SU-DHL-6 (cell line): ENCODE data around the gene EIF5A.

Experiments
- H2AFZ ChIP-seq: fragments of 200-600 bp; sonication (generic); 2 replicates; pipeline ENCODE4 v1.6.1; 2014; ENCODE audit warnings: low read depth, mild to moderate bottlenecking, moderate library complexity, mixed read lengths, antibody characterized with exemption, low read length; ENCODE audit not compliant: severe bottlenecking
- H3F3A ChIP-seq: fragments of 200-600 bp; shearing (Covaris generic); 2 replicates; pipeline ENCODE4 v1.6.0; 2016; ENCODE audit warnings: antibody characterized with exemption, mild to moderate bottlenecking; ENCODE audit not compliant: insufficient read depth
- H3K27ac ChIP-seq: fragments of 200-600 bp; sonication (generic); 2 replicates; pipeline ENCODE4 v1.5.1; 2016; ENCODE audit warnings: low read depth, mild to moderate bottlenecking, low read length, moderate library complexity, mixed read lengths
- H3K27me3 ChIP-seq: fragments of 200-600 bp; sonication (generic), shearing (Covaris generic); 2 replicates; pipeline ENCODE4 v1.6.0; 2014; ENCODE audit warnings: mild to moderate bottlenecking, low read length
- H3K36me3 ChIP-seq: fragments of 200-600 bp; sonication (generic); 2 replicates; pipeline ENCODE4 v1.6.1; 2014; ENCODE audit warnings: mild to moderate bottlenecking, low read length, mixed read lengths
- H3K4me2 ChIP-seq: fragments of 300-600, 200-600 bp; shearing (Covaris generic), sonication (generic); 2 replicates; pipeline ENCODE4 v1.6.0; 2014; ENCODE audit warnings: low read length, low read depth, mild to moderate bottlenecking; ENCODE audit not compliant: poor library complexity, severe bottlenecking
- H3K4me3 ChIP-seq: fragments of 200-600 bp; sonication (generic); 2 replicates; pipeline ENCODE4 v1.5.1; 2014; ENCODE audit warnings: antibody characterized with exemption, low read length, mild to moderate bottlenecking, mixed read lengths; ENCODE audit not compliant: insufficient read depth, poor library complexity, severe bottlenecking
- H3K79me2 ChIP-seq: fragments of 200-600 bp; sonication (generic); 2 replicates; pipeline ENCODE4 v1.6.1; 2014; ENCODE audit warnings: mild to moderate bottlenecking, low read length, moderate library complexity; ENCODE audit not compliant: insufficient read depth
- H3K9ac ChIP-seq: fragments of 200-600 bp; sonication (generic); 2 replicates; pipeline ENCODE4 v1.7.0; 2014; ENCODE audit warnings: mild to moderate bottlenecking, low read length
- H3K9me2 ChIP-seq: fragments of 200-600 bp; sonication (generic); replicated peaks from 2 replicates; pipeline ENCODE4 v1.6.1; 2014; ENCODE audit warnings: low read length; ENCODE audit not compliant: insufficient read depth
- H3K9me3 ChIP-seq: fragments of 200-600 bp; sonication (generic); 2 replicates; pipeline ENCODE4 v1.6.1; 2014; ENCODE audit warnings: low read length, mixed read lengths; ENCODE audit not compliant: insufficient read depth
- H4K20me1 ChIP-seq: fragments of 200-600 bp; sonication (generic); 2 replicates; pipeline ENCODE4 v1.6.1; 2014; ENCODE audit warnings: low read depth, mild to moderate bottlenecking, antibody characterized with exemption, low read length, moderate library complexity, mixed read lengths
- EZH2phosphoT487 ChIP-seq: fragments of 200-600 bp; sonication (generic), shearing (Covaris generic); conservative IDR thresholded peaks from 2 replicates; pipeline ENCODE4 v1.6.1; 2018; ENCODE audit warnings: mild to moderate bottlenecking, antibody characterized with exemption, low read length, moderate library complexity, mixed read lengths
- TF ChIP-seq, protein P1 (sequence below): fragments of 200-600 bp; sonication (generic); IDR thresholded peaks from one replicate; pipeline ENCODE4 v1.5.1; 2017; ENCODE audit warnings: antibody characterized with exemption, mild to moderate bottlenecking, low read length, moderate library complexity; ENCODE audit not compliant: insufficient read depth, poor library complexity, severe bottlenecking

The EIF5A gene

DNA sequence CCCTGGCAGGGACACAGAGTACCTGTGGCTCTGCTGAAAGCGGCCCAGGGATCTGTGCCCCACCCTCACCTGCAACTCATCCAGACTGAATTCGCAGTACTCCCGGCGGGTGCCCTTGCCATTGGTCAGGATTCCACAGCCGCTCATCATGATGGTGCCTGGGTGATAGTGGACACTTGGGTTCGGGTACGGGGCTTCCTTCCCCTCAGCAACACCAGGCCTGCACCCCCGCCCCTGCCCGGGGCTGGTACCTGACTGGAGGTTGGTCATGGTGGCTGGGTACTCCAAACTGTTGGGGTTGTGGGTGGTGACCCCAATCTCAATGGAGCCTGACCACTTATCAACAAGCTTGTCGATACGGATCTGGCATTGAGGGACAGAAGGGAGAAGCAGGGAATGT, 18.8 kb downstream of the EIF5A start:
- H4K20me1 ChIP-seq: no peaks in the 10 kb centered on the region
- H3K9me3 ChIP-seq: no peaks in the 10 kb centered on the region
- no peak overlapping the region for H3K27ac ChIP-seq
- H3K4me2 ChIP-seq: no peak overlapping the region
- peaks cover 17% of the 10 kb centered on the region; the same call in 1 of the 2 replicates for H3K79me2 ChIP-seq
- no peak overlapping the region for H3K4me3 ChIP-seq
- H3K9me2 ChIP-seq: no peaks in the 10 kb centered on the region
- no peaks in the 10 kb centered on the region for H3K27me3 ChIP-seq
- no peak overlapping the region for H2AFZ ChIP-seq
- H3K9ac ChIP-seq: no peak overlapping the region
- H3K36me3 ChIP-seq: no peaks in the 10 kb centered on the region
- TF ChIP-seq, protein P1, sequence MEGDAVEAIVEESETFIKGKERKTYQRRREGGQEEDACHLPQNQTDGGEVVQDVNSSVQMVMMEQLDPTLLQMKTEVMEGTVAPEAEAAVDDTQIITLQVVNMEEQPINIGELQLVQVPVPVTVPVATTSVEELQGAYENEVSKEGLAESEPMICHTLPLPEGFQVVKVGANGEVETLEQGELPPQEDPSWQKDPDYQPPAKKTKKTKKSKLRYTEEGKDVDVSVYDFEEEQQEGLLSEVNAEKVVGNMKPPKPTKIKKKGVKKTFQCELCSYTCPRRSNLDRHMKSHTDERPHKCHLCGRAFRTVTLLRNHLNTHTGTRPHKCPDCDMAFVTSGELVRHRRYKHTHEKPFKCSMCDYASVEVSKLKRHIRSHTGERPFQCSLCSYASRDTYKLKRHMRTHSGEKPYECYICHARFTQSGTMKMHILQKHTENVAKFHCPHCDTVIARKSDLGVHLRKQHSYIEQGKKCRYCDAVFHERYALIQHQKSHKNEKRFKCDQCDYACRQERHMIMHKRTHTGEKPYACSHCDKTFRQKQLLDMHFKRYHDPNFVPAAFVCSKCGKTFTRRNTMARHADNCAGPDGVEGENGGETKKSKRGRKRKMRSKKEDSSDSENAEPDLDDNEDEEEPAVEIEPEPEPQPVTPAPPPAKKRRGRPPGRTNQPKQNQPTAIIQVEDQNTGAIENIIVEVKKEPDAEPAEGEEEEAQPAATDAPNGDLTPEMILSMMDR: no peak
- TF ChIP-seq EZH2phosphoT487: no peak
- peaks cover 9% of the 10 kb centered on the region for H3F3A ChIP-seq

DNA sequence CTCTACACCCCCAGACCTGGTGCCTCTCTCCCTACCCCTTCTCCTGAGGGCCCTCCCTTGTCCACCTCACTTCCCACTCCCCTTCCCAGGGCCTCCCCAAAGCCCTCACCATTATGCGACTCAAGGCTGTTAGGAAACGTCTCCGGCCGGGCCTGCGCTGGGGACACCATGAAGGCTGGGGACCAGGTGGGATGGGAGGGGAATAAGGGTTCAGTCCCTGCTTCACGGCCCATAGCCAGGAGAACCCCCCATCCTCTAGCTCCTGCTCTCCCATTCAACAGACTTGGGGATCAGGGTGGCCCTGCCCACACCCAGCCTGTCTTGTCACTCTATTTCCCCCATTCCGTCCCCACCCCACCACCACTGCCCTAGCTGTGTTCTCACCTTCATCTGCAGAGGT, 19.6 kb downstream of the EIF5A start:
- Histone ChIP-seq H3K9me3 (no peaks in the 10 kb centered on the region), H4K20me1 (no peaks in the 10 kb centered on the region), H3K36me3 (no peaks in the 10 kb centered on the region), H3K9ac (no peak overlapping the region), H2AFZ (no peak overlapping the region), H3K79me2 (peaks cover 17% of the 10 kb centered on the region; the same call in 1 of the 2 replicates), H3K27ac (no peak overlapping the region), H3K27me3 (no peaks in the 10 kb centered on the region), H3K9me2 (no peaks in the 10 kb centered on the region), H3K4me3 (no peak overlapping the region), H3F3A (peaks cover 9% of the 10 kb centered on the region), H3K4me2 (no peak overlapping the region)
- TF ChIP-seq, protein P1: no peak
- no peak for TF ChIP-seq EZH2phosphoT487

DNA sequence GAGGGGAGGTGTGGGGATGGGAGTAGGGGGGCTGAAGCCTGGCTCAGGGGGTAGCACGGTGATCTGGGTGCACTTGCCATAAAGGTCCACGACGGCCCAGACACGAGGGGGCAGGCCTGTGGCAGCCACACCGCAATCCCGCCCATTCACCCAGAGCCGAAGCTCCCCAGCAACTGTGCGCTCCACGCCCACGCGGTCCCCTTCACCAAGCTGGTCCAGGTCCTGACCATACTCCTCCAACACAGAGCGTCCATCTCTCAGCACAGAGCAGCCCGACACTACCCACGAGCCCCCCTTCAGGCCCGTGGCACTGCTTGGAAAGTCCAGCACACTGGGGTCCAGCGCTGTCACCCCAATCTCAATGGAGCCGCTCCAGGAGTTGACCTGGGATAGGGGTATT, 20.1 kb downstream of the EIF5A start:
- Histone ChIP-seq H2AFZ (no peak overlapping the region), H3F3A (peaks cover 9% of the 10 kb centered on the region), H3K79me2 (peaks cover 17% of the 10 kb centered on the region; the same call in 1 of the 2 replicates), H3K4me2 (peak overlapping the region; percentile 69), H3K9me2 (no peaks in the 10 kb centered on the region), H3K36me3 (no peaks in the 10 kb centered on the region), H4K20me1 (no peaks in the 10 kb centered on the region), H3K9me3 (no peaks in the 10 kb centered on the region), H3K27me3 (no peaks in the 10 kb centered on the region), H3K27ac (no peak overlapping the region), H3K9ac (peak overlapping the region; percentile 94; the same call in 1 of the 2 replicates), H3K4me3 (no peak overlapping the region)
- TF ChIP-seq, protein P1: no peak
- TF ChIP-seq EZH2phosphoT487: no peak
